ENCODE data around the gene LENG1.

The LENG1 gene

DNA sequence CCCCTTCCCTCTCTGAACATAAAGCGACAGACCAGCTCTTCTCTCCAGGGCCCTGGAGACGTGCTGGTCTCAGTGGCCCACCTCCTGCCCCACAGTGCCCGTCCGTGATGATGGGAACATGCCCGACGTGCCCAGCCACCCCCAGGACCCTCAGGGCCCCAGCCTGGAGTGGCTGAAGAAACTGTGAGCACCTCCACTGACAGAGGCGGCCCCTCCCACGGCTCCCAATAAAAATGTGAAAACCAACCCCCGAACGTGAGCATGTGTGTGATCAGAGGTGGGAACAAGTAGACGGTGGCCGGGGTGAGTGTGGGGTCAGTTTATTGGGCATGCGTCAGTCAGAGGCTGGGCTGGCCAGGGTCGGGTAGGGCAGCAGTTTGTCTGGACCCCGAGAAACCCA, 52.8 kb downstream of the LENG1 start:
- DNase-seq, result no peak

DNA sequence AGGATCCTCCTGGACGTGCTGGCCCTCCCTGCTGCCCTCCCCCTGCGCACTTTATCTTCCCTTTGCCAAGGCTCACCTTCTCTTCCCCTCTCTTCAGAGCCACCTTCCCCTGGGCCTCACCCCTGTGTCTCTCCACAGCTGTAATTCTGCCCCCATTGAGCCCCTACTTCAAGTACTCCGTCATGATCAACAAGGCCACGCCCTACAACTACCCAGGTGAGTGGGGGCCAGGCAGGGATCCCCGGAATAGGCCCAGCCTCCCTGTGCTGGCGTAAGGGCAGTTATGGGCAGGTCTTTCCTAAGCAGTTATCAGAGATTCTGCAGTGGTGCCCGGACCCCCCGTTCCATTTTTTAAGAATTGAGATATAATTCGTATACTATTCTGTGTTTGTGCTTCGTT, 53.7 kb downstream of the LENG1 start:
- no peak for DNase-seq
